Activated CD4-positive, alpha-beta T cell treated with anti-CD3 and anti-CD28 coated beads for 1 hour (primary cell): ENCODE results near the gene CHD8.
"Not testable (repeated sequence)": the region's sequence is repeated elsewhere in the genome, so short reads cannot be mapped to it uniquely, and the experiment has no call there.

Source experiments
- DNase-seq: peaks from one replicate; pipeline ENCODE4 v3.0.0-alpha.2; 2020

Gene CHD8

GRCh38 chr14:21455912-21456667, at the start of gene CHD8:
Gene CHD8, minus strand, starts transcription at chr14:21456123. Its CDS starts 24,480 bp downstream, at chr14:21431643.
- peak; percentile 99 for DNase-seq

- DNase-seq, result no peak
Observed at GRCh38 chr14:21505012-21505553, 49.2 kb upstream of the CHD8 start.

- DNase-seq, result no peak
Observed at GRCh38 chr14:21503376-21503775, 47.5 kb upstream of the CHD8 start.

- no peak for DNase-seq
Observed at GRCh38 chr14:21501568-21501967, 45.6 kb upstream of the CHD8 start.

- no peak for DNase-seq
Observed at GRCh38 chr14:21498540-21499526, 42.9 kb upstream of the CHD8 start.

- no peak for DNase-seq
Observed at GRCh38 chr14:21496453-21496852, 40.5 kb upstream of the CHD8 start.

- DNase-seq, result no peak
Observed at GRCh38 chr14:21494902-21495762, 39.2 kb upstream of the CHD8 start.

GRCh38 chr14:21486640-21487087, 30.7 kb upstream of the CHD8 start:
- no peak for DNase-seq

GRCh38 chr14:21476925-21477681, 21.2 kb upstream of the CHD8 start, which contains the start of the genes RAB2B and TOX4:
Gene RAB2B, minus strand, starts transcription at chr14:21476959. Its CDS starts 87 bp downstream, at chr14:21476872.
Gene TOX4, plus strand, starts transcription at chr14:21477195. Its CDS starts 84 bp downstream, at chr14:21477279.
- DNase-seq, result peak; percentile 91

GRCh38 chr14:21476523-21476924, 20.6 kb upstream of the CHD8 start:
- peak; percentile 71 for DNase-seq

- DNase-seq, result no peak
Observed at GRCh38 chr14:21475767-21476522, 20.0 kb upstream of the CHD8 start.

- DNase-seq, result no peak
Observed at GRCh38 chr14:21467616-21468015, 11.7 kb upstream of the CHD8 start.

- no peak for DNase-seq
Observed at GRCh38 chr14:21455592-21455911, 371 bp downstream of the CHD8 start.

GRCh38 chr14:21454843-21455544, 929 bp downstream of the CHD8 start:
- DNase-seq, result no peak

- no peak for DNase-seq
Observed at GRCh38 chr14:21449899-21450216, 6.1 kb downstream of the CHD8 start.

GRCh38 chr14:21442657-21443056, 13.3 kb downstream of the CHD8 start:
- not testable (repeated sequence) for DNase-seq

- DNase-seq, result no peak
Observed at GRCh38 chr14:21440859-21441258, 15.1 kb downstream of the CHD8 start.

- peak; percentile 96 for DNase-seq
Observed at GRCh38 chr14:21437063-21437901, 18.6 kb downstream of the CHD8 start.

- no peak for DNase-seq
Observed at GRCh38 chr14:21436567-21437062, 19.3 kb downstream of the CHD8 start.
